GM18517 (cell line): ENCODE measurements around the gene LHFPL3.

Experiments used
- ATAC-seq: cut with Tn5 transposase; IDR thresholded peaks from one replicate; pipeline ENCODE4 v1.9.1; 2021; ENCODE audit warnings: mild to moderate bottlenecking, moderate library complexity; ENCODE audit not compliant: unreplicated experiment

Gene LHFPL3

DNA sequence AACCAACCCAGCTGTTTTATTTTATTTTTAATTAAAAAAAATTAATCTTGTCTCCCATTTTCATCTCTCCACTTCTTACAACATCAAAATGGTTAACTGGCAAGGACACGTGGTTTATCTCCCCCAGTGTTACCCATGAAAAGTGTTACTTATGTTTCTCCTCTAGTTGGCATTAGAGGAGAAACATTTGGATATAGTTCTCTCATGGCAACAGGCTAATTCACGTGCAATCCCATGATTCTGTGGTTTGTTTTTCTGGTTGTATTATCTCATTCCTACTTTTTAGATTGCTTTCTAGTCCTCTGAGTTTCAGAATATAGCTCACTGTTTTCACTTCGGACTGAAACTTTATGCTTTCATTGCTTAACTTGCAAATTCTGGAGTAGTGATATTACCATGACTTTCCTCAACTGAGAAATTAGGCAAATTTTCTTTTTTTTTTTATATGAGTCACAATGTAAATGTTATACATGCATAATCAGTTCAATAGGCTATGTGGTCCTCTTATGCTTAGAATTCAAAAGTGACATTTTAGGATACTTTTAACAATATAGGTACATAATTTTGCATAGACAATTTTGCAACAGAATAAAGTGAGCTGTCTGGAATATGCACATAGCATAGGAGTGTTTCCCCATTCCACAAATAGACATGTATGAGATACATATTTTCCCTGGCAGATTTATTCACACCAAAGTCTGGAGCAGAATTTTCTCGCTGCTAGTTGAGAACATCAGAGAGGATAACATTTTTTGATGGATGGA, 43.0 kb downstream of the LHFPL3 start:
- ATAC-seq: no peak

GRCh38 chr7:104371980-104372357, 43.6 kb downstream of the LHFPL3 start:
- no peak for ATAC-seq

- no peak for ATAC-seq
Measured at GRCh38 chr7:104382616-104383015, 54.2 kb downstream of the LHFPL3 start.

GRCh38 chr7:104386943-104387342, 58.5 kb downstream of the LHFPL3 start:
- no peak for ATAC-seq

DNA sequence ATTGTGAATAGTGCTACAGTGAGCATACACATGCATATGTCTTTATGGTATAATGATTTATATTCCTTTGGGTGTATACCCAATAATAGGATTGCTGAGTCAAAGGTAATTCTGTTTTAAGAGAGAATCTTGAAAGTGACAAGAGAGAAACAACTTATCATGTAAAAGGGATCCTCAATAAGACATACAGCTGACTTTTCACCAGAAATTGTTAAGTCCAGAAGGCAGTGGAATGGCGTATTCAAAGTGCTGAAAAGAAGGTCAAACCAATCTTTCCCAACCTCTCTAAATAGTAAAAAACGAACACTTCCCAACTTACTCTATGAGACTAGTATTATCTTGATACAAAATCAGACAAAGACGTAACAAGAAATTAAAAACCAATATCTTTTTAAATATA, 59.8 kb downstream of the LHFPL3 start:
- ATAC-seq: no peak

DNA sequence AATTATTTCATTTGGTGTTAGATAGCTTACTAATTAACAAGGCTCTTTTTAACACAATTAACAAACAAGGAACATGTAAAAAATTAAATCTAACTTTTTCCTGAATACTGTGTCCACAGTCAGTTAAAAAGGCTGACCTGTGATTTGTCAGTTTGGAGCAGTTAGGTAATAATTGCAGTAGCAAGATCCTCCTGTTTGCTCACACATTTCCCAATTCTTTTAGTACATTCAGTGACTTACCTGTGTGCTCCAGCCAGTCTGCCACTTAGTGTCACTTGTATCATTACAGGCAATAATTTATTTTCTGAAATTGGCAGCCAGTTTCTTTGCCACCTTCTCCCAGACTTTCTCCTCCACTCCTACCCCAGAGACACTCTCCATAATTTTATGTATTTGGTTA, 66.8 kb downstream of the LHFPL3 start:
- no peak for ATAC-seq

GRCh38 chr7:104397442-104397841, 69.0 kb downstream of the LHFPL3 start:
- ATAC-seq: no peak

DNA sequence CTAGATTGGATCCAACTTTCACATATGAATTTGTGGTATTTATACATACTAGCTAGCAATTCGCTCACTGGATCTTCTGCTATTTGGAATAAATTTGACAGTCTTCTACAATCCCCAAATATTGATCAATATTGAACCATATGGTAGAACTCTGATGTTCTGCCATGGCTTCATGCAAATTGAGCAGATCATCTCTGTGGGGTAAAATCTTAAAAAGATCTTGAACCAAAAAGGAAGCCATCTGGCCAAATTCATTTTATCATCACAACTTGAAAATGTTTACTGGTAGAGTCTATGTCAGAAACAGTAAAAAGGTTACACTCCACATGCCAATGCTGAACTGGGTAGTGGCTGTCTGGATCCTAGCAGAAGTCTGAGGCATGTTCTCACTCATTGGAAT, 80.0 kb downstream of the LHFPL3 start:
- ATAC-seq: no peak

GRCh38 chr7:104410742-104411141, 82.3 kb downstream of the LHFPL3 start:
- no peak for ATAC-seq

DNA sequence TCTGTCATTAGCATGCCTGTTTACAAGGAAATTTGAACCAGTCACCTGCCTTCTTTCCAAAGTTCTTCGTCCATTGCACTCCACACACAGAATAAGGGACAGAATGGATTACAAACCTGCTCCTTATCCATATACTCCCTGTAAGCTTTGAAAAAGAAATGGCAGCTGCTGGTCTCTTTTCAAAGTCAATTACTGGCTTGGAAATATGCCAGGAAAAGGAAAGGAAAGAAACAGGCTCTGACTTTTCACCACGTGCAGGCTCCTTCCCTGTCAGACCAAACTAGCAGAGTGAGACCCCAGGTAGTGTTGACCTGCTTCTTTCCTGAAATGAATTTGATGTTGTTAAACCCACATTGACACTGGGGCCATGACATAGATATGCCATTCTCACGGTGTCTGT, 84.5 kb downstream of the LHFPL3 start:
- no peak for ATAC-seq

DNA sequence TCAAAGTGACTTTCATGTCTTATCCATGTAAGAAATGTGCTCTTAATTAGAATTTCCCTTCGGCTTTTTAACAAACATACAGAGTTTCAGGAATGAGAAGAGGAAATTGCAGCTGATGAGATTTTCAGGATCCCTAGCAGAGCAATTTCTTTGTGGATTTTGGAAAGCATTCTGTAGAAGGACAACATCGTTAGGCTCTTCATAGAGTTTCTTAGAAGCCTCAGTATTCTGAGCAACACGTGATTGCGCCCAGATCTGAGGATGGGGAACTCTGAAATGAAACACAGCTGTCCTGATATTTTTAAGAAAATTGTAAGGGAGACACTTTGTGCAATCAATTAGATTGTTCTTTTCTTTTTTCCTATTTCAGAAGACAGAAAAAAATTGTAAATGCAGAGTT, 85.8 kb downstream of the LHFPL3 start:
- ATAC-seq: no peak

GRCh38 chr7:104415700-104416099, 87.3 kb downstream of the LHFPL3 start:
- no peak for ATAC-seq

DNA sequence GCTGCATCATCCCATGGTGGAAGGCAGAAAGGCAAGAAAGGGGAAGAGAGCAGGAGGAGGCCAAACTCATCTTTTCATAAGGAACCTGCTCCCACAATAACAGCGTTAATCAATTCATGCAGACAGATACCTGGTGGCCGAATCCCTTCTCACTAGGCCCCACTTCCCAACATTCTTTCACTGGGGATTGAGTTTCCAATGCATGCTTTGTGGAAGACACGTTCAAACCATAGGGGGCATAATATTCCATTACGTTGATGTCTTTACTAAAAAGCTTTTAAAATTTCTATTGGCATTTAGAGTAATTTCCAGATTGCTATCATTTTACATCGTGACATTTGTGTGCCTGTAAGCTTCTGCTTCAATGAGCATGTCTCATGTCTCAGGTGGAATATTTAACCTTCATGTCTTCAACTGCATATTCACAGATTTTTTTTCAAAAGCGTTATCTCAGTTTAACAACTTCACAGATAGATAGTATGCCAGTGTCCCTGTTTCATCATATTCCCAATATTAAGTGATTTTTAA, 88.5 kb downstream of the LHFPL3 start:
- ATAC-seq: no peak

DNA sequence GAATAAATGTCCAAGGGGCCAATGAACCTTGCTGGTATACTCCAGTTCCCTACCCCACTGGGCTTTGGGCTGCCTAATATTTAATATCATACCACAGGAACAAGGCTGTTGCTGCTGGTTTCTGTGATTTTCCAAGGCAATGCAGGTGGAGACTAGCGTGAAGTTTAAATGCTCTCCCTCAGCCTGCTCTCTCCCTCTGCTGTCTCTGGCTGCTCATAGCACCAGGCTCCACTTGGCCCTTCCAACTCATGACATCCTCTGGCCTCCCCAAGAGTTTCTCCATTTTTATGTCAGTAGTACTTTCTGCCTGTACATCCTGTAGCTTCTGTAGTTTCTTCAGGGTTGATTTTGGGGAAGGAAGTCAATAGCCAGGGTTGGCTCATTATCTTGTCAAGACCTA, 103.5 kb downstream of the LHFPL3 start:
- no peak for ATAC-seq

DNA sequence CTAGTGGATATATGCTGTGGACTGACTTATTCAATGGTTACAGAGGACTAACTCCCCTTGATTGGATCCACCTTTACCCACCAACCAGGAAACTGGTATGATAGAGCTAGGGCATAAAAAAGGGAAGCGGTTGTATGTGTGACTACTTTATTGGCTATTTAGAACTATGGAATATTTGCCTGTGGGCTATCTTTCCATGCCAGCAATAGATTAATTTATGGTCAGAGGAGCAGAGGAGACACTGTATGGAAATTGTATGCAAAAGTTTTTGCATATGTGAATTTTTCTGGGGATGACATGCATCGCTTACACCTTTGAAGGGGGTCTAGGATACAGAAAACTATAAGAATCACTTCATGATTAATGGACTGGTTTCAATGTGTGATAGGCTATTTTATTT, 105.7 kb downstream of the LHFPL3 start:
- ATAC-seq: no peak

GRCh38 chr7:104442481-104442880, 114.1 kb downstream of the LHFPL3 start:
- no peak for ATAC-seq

GRCh38 chr7:104444017-104444416, 115.6 kb downstream of the LHFPL3 start:
- no peak for ATAC-seq

DNA sequence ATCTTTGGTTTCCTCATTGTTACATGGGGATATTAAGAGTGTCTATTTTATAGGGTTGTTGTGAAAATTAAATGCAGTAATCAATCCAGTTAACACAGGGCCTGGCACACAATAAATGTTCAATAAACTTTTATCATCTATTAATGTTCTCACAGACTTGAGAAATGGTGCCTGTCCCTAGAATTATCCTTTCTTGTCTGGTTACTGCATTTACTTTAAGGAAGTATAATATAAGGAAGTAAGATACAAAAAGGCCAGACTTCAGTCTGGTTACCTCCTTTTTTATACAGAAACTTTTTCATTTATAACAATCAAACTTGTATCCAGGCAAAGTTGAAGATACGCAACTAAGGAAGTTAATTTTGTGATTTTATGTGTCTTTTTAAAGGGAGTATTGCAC, 117.0 kb downstream of the LHFPL3 start:
- no peak for ATAC-seq

DNA sequence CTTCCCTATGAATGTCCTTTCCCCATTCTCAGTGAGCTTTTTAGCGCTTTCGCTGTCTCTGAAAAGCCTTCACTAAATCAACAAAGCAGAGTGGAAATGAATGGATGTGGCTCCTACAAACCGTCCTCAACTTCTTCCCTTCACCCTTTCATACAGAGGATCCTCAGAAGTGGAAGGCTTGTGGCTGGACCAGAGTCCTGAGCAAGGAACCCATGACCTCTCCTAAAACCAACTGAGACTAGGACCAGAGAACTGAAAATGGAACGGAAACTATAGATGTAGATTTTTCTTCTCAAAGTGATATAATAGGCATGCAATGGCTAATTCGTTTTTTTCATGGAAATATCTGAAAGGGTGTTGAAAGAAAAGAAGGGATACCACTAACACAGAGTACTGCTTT, 122.5 kb downstream of the LHFPL3 start:
- ATAC-seq: no peak

- ATAC-seq: no peak
Measured at GRCh38 chr7:104453190-104453589, 124.8 kb downstream of the LHFPL3 start.

- no peak for ATAC-seq
Measured at GRCh38 chr7:104458875-104459274, 130.5 kb downstream of the LHFPL3 start.

DNA sequence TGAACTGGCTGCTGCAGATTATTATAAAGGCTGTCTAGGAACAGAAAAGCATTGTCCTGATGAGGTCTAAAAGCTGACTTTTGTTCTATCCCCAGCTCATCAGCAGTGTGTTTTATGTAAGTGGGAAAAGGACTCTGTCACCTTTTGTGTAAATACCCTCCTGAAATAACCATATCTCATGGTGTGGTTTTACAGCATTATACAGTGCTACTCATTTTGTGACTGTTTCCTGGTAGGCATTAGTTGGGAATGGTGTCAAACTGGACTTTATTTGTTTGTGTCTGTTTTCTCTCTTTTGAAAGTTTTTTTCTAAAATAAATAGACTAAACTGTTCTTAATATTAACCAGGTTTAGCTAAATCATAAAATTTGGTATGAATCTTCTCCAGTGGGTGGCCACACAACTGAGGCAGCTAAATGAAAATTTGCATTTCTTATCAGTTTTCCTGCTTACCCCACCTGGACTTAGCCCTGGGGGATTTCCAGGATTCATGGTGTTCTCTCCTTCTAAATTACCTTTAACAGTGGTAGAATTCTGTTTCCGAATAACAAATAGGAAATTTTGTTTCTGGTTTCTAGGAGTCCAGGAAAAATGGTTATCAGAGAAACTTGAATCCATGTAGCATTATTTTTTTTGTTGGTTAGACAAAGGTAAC, 140.9 kb downstream of the LHFPL3 start:
- ATAC-seq: no peak
